CD4-positive, alpha-beta T cell treated with Interleukin-2 at 100 ng/mL for 4 hours (primary cell): Measurements from ENCODE around the gene LEUTX.

ENCODE experiments used
- DNase-seq: peaks from one replicate; pipeline ENCODE4 v3.0.0-alpha.2; 2020; ENCODE audit warnings: low spot score

LEUTX gene

GRCh38 chr19:39824143-39825092, 45.8 kb downstream of the LEUTX start:
- DNase-seq: peak; percentile 93

- no peak for DNase-seq
Measured at GRCh38 chr19:39825093-39825463, 46.4 kb downstream of the LEUTX start.

GRCh38 chr19:39825531-39826076, 47.0 kb downstream of the LEUTX start:
- DNase-seq: no peak

- no peak for DNase-seq
Measured at GRCh38 chr19:39826311-39826945, 47.8 kb downstream of the LEUTX start.

GRCh38 chr19:39827216-39827615, 48.6 kb downstream of the LEUTX start:
- no peak for DNase-seq

GRCh38 chr19:39828015-39828653, 49.5 kb downstream of the LEUTX start:
- DNase-seq: peak; percentile 38

DNA sequence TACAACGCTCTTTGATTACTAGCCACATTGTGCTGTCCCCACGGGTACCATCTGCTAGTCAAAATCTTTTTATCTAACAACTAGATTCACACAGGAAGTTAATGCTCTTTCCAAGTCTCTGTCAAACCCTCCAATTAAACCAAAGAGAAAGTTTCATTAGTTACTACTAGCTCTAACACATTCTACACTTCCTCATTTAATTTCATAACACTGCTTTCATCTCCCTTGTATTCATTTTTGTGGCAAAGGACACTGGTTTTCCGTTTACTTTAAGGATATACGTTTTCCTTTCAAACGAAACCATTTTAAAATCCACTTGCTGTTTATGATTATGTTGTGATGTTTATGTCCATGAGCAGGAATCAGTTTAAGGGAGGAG, 50.0 kb downstream of the LEUTX start:
- no peak for DNase-seq

DNA sequence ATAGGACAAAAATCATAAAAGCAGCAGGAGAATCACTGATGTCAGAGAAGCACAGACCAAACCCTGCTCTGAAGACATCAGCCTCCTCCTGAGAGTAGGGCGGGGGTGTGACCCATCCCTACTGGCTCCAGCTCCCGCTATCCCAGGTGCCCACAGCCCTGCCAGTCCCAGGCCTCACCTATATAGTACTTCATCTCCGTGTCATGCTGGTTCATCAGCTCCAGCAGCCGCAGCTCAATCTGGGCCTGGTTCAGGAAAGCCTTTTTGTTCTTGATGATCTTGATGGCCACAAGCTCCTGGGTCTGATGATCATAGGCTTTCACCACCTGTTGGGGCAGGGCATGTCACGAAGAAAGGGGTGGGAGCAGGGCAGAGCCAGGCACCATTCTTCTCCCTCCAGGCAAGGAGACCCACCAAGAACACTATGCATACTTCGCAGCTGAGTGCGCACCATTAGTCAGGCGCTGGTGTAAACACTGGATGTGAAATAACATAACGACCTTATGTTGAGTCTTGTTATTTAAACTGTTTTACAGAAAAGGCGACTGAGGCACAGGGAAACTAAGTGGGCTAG, 51.1 kb downstream of the LEUTX start:
- DNase-seq: no peak

GRCh38 chr19:39830406-39830805, 51.8 kb downstream of the LEUTX start:
- no peak for DNase-seq

GRCh38 chr19:39830847-39831246, 52.2 kb downstream of the LEUTX start:
- no peak for DNase-seq

- DNase-seq: no peak
Measured at GRCh38 chr19:39831679-39832078, 53.0 kb downstream of the LEUTX start.

GRCh38 chr19:39832341-39833083, 53.9 kb downstream of the LEUTX start:
- DNase-seq: no peak

DNA sequence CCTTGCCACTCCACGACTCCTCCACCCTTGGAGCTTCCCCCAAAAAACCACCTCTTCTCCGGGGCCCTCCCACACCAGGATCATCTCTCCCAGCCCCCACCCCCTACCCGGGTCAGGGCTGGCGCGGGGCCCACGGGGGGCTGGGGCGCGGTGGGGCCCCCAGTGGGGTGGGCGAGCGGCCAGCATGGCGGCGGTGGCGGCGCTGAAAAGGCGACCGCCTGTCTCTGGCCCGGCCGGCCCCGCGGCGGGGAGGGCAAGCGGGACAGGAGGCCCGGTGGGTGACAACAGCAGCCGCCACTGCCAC, 54.5 kb downstream of the LEUTX start:
- DNase-seq: no peak

- DNase-seq: peak; percentile 98
Measured at GRCh38 chr19:39833464-39834286, 55.0 kb downstream of the LEUTX start, which contains the start of gene DYRK1B. Gene DYRK1B (minus strand): TSS chr19:39834162. CDS start chr19:39831867, 2,295 bp downstream.

DNA sequence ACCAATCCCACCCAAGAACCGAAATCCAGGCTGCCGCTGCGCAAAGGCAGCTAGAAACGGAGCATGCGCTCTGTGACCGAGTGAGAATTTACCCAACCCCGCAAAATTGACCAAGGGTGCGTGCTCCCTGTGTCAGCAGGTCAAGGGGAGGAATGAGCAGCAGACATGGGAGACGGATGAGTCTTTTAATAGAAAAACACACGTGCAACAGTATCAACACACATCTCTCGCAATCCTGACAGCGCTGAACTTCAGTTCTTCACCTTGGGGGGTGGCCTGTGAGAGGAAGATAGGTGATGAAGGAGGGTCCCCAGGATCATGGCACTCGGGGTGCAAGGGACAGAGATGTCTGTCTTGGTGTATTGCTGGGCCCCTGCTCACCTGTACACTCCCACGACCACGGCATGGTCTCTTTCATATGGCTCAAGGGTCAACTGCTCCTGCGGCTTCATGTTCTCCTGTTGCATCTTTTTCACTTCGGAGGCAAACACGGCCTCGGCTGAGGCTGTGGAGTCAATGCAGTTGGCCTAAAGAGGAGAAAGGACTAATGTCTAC, 55.7 kb downstream of the LEUTX start:
- DNase-seq: no peak
